ENCODE results near the gene GRK5.

- TF ChIP-seq CTCF (IDR thresholded peaks at IDR 0.05; ENCODE audit: insufficient read depth, low read length, poor library complexity, severe bottlenecking) (no peak), EZH2phosphoT487 (conservative IDR thresholded peaks at IDR 0.05; ENCODE audit: low read length) (no peak)
Observed at GRCh38 chr10:119498889-119499676, 291.7 kb downstream of the GRK5 start.
